Peyer's patch (tissue), 4 donors: ENCODE results near the gene CRHR2. TPM values are rescaled to one million over a fixed set of nuclear protein-coding genes. Genes with fewer than 3 reads are reported as not detected.

ENCODE experiments used
- DNase-seq, 3 donors: peaks; one replicate each; pipeline ENCODE4 v3.0.0-alpha.2; 2017 to 2019
- H3K27ac ChIP-seq, 4 donors: fragments of 200-600 bp; sonication (generic); one replicate each; pipeline ENCODE4 v1.5.1; 2016 to 2019
- H3K27me3 ChIP-seq, 2 donors: fragments of 200-600 bp; sonication (generic); one replicate each; pipeline ENCODE4 v1.5.1; 2019
- H3K36me3 ChIP-seq, 3 donors: fragments of 200-600 bp; sonication (generic); one replicate each; pipeline ENCODE4 v1.5.1; 2016 to 2019
- H3K4me1 ChIP-seq, 4 donors: fragments of 200-600 bp; sonication (generic); one replicate each; pipeline ENCODE4 v1.5.1; 2016 to 2019
- H3K4me3 ChIP-seq, 4 donors: fragments of 200-600 bp; sonication (generic); 1 replicate in 3 of 4; 2 replicates in 1 of 4; pipeline ENCODE4 v1.5.1; 2016 to 2019; ENCODE audit warnings: mild to moderate bottlenecking in 1 of 4
- H3K9me3 ChIP-seq, 4 donors: fragments of 200-600 bp; sonication (generic); one replicate each; pipeline ENCODE4 v1.5.1; 2016 to 2019; ENCODE audit warnings: mild to moderate bottlenecking in 1 of 4
- POLR2A ChIP-seq, 2 donors: fragments of 450-650 bp; IDR thresholded peaks; one replicate each; pipeline ENCODE4 v1.5.1; 2017; ENCODE audit warnings: antibody characterized with exemption in 2 of 2, mild to moderate bottlenecking in 2 of 2, moderate library complexity in 2 of 2
- total RNA-seq, 4 donors: library from RNA; depleted of rRNA; stranded (reverse); fragments of >200 nt; gene quantifications; one replicate each; pipeline ENCODE4 v1.1.0, GENCODE V29; 2016
- TF ChIP-seq, protein P1 (sequence below), 6 experiments: fragments of 450-650 bp in 4 of 6; fragments of 200-600 bp in 2 of 6; sonication (generic) in 1 of 6; IDR thresholded peaks; one replicate each; pipeline ENCODE4 v1.5.1; 2017 to 2019; ENCODE audit warnings: antibody characterized with exemption in 6 of 6, mild to moderate bottlenecking in 3 of 6, moderate library complexity in 1 of 6

CRHR2 gene
- total RNA-seq, 4 donors from 2014 or later: not detected

DNA sequence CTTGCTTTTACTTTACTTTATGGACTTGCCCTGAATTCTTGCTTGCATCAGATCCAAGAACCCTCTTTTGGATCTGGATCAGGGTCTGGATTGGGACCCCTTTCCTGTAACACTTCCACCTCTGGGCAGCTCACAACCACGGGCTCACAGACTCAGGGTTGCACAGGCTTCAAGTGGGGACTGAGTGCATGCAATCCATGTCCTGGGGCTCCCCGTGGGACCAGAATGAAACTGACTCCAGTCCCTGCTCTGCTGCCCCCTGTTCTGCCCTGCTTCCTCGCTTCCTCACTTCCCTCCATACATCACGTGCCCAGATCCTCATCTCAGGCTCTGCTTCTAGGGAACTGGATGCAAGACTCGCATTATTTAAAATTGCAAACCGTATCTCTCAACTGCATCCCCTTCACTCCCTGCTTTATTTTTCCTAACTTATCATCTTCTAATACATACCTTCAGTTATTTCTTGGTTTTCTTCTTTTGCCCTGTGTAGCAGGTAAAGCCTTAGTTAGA, 46.4 kb upstream of the CRHR2 start:
- no peak for DNase-seq
- Histone ChIP-seq H3K9me3 (no peaks in the 10 kb centered on the region), H3K27me3 (no peaks in the 10 kb centered on the region), H3K4me3 (no peak overlapping the region), H3K4me1 (no peaks in the 10 kb centered on the region), H3K27ac (no peak overlapping the region), H3K36me3 (no peaks in the 10 kb centered on the region)
- TF ChIP-seq POLR2A (IDR thresholded peaks at IDR 0.05): no peak
- TF ChIP-seq, protein P1, sequence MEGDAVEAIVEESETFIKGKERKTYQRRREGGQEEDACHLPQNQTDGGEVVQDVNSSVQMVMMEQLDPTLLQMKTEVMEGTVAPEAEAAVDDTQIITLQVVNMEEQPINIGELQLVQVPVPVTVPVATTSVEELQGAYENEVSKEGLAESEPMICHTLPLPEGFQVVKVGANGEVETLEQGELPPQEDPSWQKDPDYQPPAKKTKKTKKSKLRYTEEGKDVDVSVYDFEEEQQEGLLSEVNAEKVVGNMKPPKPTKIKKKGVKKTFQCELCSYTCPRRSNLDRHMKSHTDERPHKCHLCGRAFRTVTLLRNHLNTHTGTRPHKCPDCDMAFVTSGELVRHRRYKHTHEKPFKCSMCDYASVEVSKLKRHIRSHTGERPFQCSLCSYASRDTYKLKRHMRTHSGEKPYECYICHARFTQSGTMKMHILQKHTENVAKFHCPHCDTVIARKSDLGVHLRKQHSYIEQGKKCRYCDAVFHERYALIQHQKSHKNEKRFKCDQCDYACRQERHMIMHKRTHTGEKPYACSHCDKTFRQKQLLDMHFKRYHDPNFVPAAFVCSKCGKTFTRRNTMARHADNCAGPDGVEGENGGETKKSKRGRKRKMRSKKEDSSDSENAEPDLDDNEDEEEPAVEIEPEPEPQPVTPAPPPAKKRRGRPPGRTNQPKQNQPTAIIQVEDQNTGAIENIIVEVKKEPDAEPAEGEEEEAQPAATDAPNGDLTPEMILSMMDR (IDR thresholded peaks at IDR 0.05): no peak

DNA sequence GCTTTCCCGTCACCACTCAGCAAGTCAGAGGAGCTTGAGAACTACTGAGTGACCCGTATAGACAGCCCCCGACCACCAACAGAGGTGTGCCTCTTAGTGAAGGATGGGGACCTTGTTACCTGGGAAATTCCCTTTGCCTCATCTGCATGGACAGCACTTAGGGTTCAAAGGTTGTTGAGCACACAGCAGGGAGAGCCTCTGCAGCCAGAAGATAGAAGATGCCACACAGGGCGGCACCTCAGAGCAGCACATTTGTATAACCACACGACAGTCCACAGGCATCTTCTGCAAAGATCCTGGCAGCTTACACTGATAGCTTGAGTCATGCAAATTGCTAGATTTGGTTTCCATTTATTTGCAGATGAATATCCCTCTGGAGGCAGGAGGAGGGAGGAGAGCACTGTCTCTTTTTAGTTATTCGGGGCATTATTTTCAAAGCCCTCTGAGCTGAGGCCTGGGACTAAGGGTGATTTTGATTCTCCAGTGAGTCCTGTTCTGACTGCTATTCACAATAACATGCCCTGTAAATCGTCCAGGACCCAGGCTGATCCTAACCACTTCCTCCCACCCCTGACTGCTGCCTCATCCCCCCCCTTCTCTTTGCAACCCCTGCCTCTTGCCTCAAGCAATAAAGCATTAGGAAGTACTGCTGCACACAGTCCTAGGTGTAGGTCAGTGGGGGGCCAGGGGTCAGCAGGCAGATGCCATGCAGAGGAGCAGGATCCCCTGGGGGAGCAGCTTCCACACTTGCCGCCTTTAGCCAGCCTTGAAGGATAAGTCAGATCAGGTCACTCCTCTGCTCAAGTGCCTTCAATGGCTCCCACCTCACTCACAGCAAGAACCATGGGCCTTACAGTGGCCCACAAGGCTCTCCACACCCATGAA, 45.0 kb upstream of the CRHR2 start:
- DNase-seq: peak in 2 of 3 donors; percentile 82 to 84
- no peak for TF ChIP-seq POLR2A (IDR thresholded peaks at IDR 0.05)
- TF ChIP-seq, protein P1 (IDR thresholded peaks at IDR 0.05): no peak
- Histone ChIP-seq H3K9me3 (no peaks in the 10 kb centered on the region), H3K27me3 (no peaks in the 10 kb centered on the region), H3K27ac (peak overlapping the region in 3 of 4 donors; percentile 33 to 43 (median 38)), H3K4me3 (peak overlapping the region in 2 of 4 donors; percentile 4 to 9), H3K4me1 (no peaks in the 10 kb centered on the region), H3K36me3 (no peaks in the 10 kb centered on the region)

DNA sequence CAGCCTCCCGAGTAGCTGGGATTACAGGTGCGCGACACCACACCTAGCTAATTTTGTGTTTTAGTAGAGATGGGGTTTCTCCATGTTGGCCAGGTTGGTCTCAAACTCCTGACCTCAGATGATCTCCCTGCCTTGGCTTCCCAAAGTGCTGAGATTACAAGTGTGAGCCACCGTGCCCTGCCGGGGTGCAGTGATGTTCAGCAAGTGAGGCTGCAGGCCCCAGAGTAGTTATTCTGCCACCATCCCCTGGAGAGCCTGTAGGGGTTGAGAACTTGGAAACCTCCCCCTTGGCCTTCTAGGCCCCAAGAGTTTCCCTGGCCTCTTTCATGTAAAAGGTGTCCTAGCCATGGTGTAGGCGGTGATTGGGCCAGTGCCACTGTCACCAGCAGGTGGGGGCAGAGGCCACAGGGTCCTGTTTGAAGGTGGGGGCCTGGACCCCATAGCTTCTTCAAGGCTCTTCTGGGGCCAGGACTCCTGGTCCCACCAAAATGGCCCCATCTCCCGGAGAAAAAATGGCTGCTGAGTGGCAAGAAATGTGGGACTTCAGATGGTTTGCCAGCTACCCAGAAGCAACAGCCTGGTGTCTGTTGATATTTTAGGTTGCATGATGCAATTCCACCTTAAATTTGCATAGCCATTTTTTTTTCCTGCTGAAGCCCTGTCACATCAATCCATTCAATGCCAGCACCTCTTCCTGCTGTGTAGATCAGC, 44.2 kb upstream of the CRHR2 start:
- Histone ChIP-seq H3K27ac (peak overlapping the region in 3 of 4 donors; percentile 33 to 43 (median 38)), H3K4me3 (peak overlapping the region in 1 of 4 donors; percentile 9), H3K36me3 (no peaks in the 10 kb centered on the region), H3K9me3 (no peaks in the 10 kb centered on the region), H3K4me1 (no peaks in the 10 kb centered on the region), H3K27me3 (no peaks in the 10 kb centered on the region)
- TF ChIP-seq POLR2A (IDR thresholded peaks at IDR 0.05): no peak
- TF ChIP-seq, protein P1 (IDR thresholded peaks at IDR 0.05): no peak
- no peak for DNase-seq

DNA sequence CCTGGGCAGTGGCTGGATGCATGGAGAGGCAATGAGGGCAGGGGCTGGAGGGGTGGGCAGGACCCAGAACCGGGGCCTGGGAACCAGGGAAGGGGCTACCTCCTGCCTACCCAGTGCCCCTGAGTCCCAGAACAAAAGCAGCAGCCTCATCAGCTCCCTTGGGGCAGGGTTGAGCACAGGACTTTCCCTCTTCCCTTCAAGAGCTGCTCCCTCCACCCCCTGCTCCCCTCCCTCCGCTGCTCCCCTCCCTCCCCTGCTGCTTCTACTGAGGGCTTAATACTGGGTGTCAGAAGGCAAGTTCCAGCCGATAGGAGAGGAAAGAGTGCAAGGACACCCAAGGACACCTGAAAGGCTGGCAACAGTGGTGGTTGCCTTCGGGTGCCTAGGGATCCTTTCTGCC, 41.5 kb upstream of the CRHR2 start:
- no peak overlapping the region for H3K4me3 ChIP-seq
- no peaks in the 10 kb centered on the region for H3K4me1 ChIP-seq
- no peaks in the 10 kb centered on the region for H3K36me3 ChIP-seq
- H3K9me3 ChIP-seq: peaks cover 0 to 4% (median 0%) of the 10 kb centered on the region in 4 donors
- DNase-seq: peak in 1 of 3 donors; percentile 19
- no peak for TF ChIP-seq POLR2A (IDR thresholded peaks at IDR 0.05)
- TF ChIP-seq, protein P1 (IDR thresholded peaks at IDR 0.05): no peak
- no peak overlapping the region for H3K27ac ChIP-seq
- H3K27me3 ChIP-seq: no peaks in the 10 kb centered on the region

- DNase-seq: peak in 1 of 3 donors; percentile 7
- Histone ChIP-seq H3K9me3 (peaks cover 0 to 4% (median 0%) of the 10 kb centered on the region in 4 donors), H3K4me3 (no peak overlapping the region), H3K36me3 (no peaks in the 10 kb centered on the region), H3K27ac (no peak overlapping the region), H3K4me1 (no peaks in the 10 kb centered on the region), H3K27me3 (no peaks in the 10 kb centered on the region)
- TF ChIP-seq POLR2A (IDR thresholded peaks at IDR 0.05): no peak
- TF ChIP-seq, protein P1 (IDR thresholded peaks at IDR 0.05): no peak
Observed at GRCh38 chr7:30722671-30723070, 40.4 kb upstream of the CRHR2 start.
